H7 (cell line): ENCODE results near the gene SERF2. TPM values are rescaled to one million over a fixed set of nuclear protein-coding genes. Genes with fewer than 3 reads are reported as not detected.
"Not testable (repeated sequence)": the region's sequence is repeated elsewhere in the genome, so short reads cannot be mapped to it uniquely, and the experiment has no call there.

Experiments
- DNase-seq: peaks from one replicate; pipeline ENCODE4 v3.0.0; 2012
- H3K27me3 ChIP-seq: 2 replicates; pipeline ENCODE4 v1.6.0; 2011; ENCODE audit warnings: mild to moderate bottlenecking, low read length; ENCODE audit not compliant: control insufficient read depth, insufficient read depth
- H3K36me3 ChIP-seq: replicated peaks from 2 replicates; pipeline ENCODE4 v1.5.1; 2011; ENCODE audit warnings: low read length; ENCODE audit not compliant: control insufficient read depth, insufficient read depth
- H3K4me3 ChIP-seq: 2 replicates; pipeline ENCODE4 v1.5.1; 2011; ENCODE audit warnings: low read depth, mild to moderate bottlenecking, control low read depth, low read length, moderate library complexity; ENCODE audit not compliant: insufficient read depth
- total RNA-seq: library from RNA; depleted of rRNA; stranded (reverse); fragments of >200 nt; shearing (Covaris generic); gene quantifications from 2 replicates; pipeline ENCODE4 v1.2.3, GENCODE V29; 2014

The SERF2 gene
- total RNA-seq, 1 experiment from 2014 or later = 456 TPM

DNA sequence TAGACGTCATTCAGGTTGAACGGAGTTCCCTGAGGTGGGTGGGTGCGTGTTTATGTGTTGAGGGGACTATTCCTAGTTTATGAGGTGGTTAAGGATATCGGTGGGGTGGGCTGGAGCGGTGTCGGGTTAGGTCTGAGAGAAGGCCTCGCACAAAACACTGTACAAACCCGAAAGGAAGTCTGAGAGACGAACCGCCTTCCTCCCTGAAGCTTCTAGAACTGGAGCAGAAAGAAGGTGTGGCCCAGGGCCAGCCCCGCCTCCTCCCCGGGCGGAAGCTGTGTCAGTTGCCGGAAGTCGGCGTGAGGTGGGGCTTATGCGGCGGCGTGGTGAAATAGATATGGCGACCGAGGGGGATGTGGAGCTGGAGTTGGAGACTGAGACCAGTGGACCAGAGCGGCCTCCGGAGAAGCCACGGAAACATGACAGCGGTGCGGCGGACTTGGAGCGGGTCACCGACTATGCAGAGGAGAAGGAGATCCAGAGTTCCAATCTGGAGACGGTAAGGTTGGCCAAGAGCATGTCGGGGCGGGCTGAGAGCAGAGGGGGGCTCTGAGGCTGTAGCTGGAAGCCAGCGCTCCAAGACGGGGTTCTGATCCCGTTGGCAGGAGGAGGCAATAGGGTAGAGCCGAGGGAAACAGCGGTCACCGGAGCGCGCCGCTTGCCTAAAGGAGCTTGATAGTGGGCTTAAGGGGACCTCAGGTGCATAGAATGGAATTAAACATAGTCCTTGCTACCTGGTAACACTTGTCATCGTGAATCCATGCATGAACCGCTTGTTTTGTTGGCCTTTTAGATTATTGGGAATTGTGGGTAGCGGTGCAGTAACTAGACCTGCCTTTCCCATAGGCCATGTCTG lies 8.4 kb downstream of the SERF2 start, which contains the start of gene HYPK:
Gene HYPK (plus strand): TSS at position 314 of the 856 bp plus-strand sequence. CDS start 24 bp downstream, at position 338.
- peaks cover 13% of the 10 kb centered on the region for H3K36me3 ChIP-seq
- peak within 1 kb of the TSS; percentile 72 for H3K4me3 ChIP-seq
- H3K27me3 ChIP-seq = no peaks in the 10 kb centered on the region
- peak; percentile 92 for DNase-seq

DNA sequence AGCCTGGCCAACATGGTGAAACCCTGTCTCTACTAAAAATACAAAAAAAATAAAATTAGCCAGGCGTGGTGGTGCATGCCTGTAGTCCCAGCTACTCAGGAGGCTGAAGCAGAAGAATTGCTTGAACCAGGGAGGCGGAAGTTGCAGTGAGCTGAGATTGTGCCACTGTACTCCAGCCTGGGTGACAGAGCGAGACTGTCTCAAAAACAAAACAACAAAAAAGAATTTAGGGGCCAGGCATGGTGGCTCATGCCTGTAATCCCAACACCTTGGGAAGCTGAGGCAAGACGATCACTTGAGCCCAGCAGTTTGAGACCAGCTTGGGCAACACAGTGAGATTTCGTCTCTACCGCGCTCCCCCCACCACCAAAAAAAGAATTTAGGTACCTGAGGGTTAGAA lies 10.6 kb downstream of the SERF2 start:
- H3K27me3 ChIP-seq, H3K4me3 ChIP-seq, DNase-seq: not testable (repeated sequence)
- peaks cover 16% of the 10 kb centered on the region for H3K36me3 ChIP-seq

- no peak for DNase-seq
- no peaks in the 10 kb centered on the region for H3K27me3 ChIP-seq
- H3K4me3 ChIP-seq = no peak overlapping the region
- peaks cover 43% of the 10 kb centered on the region for H3K36me3 ChIP-seq
These were observed 16.4 kb downstream of the SERF2 start for GRCh38 chr15:43808435-43808950.

- Histone ChIP-seq H3K27me3 (no peaks in the 10 kb centered on the region), H3K36me3 (peaks cover 45% of the 10 kb centered on the region), H3K4me3 (no peak overlapping the region)
- no peak for DNase-seq
These were observed 17.0 kb downstream of the SERF2 start for GRCh38 chr15:43808960-43809678.

GRCh38 chr15:43815064-43815463 lies 22.9 kb downstream of the SERF2 start:
- not testable (repeated sequence) for H3K4me3 ChIP-seq, H3K27me3 ChIP-seq, DNase-seq
- H3K36me3 ChIP-seq = peaks cover 32% of the 10 kb centered on the region

GRCh38 chr15:43821505-43821904 lies 29.4 kb downstream of the SERF2 start:
- no peaks in the 10 kb centered on the region for H3K27me3 ChIP-seq
- DNase-seq = no peak
- peaks cover 7% of the 10 kb centered on the region for H3K36me3 ChIP-seq
- H3K4me3 ChIP-seq = no peak overlapping the region

- Histone ChIP-seq H3K27me3 (no peaks in the 10 kb centered on the region), H3K36me3 (no peaks in the 10 kb centered on the region), H3K4me3 (peak within 1 kb of the TSS; percentile 86)
- DNase-seq = peak; percentile 85
These were observed 32.5 kb downstream of the SERF2 start, which contains the start of gene MFAP1 for GRCh38 chr15:43824302-43825246. TSS of gene MFAP1 (minus strand) at chr15:43824690. CDS start at chr15:43824569, 121 bp downstream.

GRCh38 chr15:43825305-43825704 lies 33.2 kb downstream of the SERF2 start:
- H3K4me3 ChIP-seq, H3K27me3 ChIP-seq, DNase-seq, H3K36me3 ChIP-seq: not testable (repeated sequence)

GRCh38 chr15:43826029-43826507 lies 33.9 kb downstream of the SERF2 start:
- no peaks in the 10 kb centered on the region for H3K27me3 ChIP-seq
- no peak for DNase-seq
- no peak overlapping the region for H3K4me3 ChIP-seq
- H3K36me3 ChIP-seq = no peaks in the 10 kb centered on the region; the same call in 1 of the 2 replicates

- Histone ChIP-seq H3K4me3 (peak within 1 kb of the TSS; percentile 68), H3K27me3 (no peaks in the 10 kb centered on the region), H3K36me3 (no peaks in the 10 kb centered on the region; the same call in 1 of the 2 replicates)
- DNase-seq = peak; percentile 94
These were observed 34.6 kb downstream of the SERF2 start, which contains the start of gene WDR76 for GRCh38 chr15:43826508-43827341. TSS of gene WDR76 (plus strand) at chr15:43827002. CDS start at chr15:43827033, 31 bp downstream.

DNA sequence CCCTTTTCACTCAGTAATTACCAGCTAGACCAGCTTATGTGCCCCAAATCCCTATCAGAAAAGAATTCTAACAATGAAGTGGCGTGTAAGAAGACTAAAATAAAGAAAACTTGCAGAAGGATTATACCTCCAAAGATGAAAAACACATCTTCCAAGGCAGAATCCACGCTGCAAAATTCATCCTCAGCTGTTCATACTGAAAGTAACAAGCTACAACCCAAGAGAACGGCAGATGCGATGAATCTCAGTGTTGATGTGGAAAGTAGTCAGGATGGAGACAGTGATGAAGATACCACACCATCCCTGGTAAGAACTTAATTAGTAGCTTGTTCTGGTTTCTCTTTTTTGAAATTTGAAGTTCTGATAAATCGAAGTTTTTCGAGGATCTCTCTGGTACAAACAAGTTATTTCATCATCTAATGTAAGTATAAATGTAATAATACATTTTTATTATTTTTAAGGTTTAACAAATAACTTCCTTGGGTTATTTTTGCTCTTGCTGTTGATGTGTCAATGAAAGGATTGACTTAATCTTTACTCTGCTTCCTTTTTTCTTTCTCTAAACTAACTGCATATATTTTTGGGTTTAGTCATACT lies 36.0 kb downstream of the SERF2 start:
- H3K27me3 ChIP-seq = no peaks in the 10 kb centered on the region
- no peaks in the 10 kb centered on the region; the same call in 1 of the 2 replicates for H3K36me3 ChIP-seq
- no peak overlapping the region for H3K4me3 ChIP-seq
- no peak for DNase-seq

DNA sequence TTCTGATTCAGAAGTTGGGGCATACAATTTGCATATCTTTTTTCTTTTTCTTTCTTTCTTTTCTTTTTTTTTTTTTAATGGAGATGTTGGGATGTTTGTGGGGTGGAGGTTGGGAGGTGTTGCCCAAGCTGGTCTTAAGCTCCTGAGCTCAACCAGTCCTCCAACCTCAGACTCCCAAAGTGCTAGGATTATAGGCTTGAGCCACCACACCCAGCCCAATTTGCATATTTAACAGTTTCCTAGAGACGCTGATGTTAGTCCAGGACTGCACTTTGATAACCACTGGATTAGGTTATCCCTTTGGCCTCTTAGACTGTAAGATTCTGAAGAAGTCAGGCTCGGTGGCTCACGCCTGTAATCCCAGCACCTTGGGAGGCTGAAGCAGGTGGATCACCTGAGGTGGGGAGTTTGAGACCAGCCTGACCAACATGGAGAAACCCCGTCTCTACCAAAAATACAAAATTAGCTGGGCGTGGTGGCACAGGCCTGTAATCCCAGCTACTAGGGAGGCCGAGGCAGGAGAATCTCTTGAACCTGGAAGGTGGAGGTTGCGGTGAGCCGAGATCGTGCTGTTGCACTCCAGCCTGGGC lies 37.9 kb downstream of the SERF2 start:
- not testable (repeated sequence) for DNase-seq, H3K36me3 ChIP-seq, H3K4me3 ChIP-seq, H3K27me3 ChIP-seq
